Activated CD8-positive, alpha-beta memory T cell treated with anti-CD3 and anti-CD28 coated beads, Interleukin-2, amount 50 U/mL, for 48 hours (primary cell): ENCODE results near the gene FBXO17.
"Not testable (repeated sequence)": the region's sequence is repeated elsewhere in the genome, so short reads cannot be mapped to it uniquely, and the experiment has no call there.

Source experiments
- DNase-seq: peaks from one replicate; pipeline ENCODE4 v3.0.0-alpha.2; 2020

FBXO17 gene

DNA sequence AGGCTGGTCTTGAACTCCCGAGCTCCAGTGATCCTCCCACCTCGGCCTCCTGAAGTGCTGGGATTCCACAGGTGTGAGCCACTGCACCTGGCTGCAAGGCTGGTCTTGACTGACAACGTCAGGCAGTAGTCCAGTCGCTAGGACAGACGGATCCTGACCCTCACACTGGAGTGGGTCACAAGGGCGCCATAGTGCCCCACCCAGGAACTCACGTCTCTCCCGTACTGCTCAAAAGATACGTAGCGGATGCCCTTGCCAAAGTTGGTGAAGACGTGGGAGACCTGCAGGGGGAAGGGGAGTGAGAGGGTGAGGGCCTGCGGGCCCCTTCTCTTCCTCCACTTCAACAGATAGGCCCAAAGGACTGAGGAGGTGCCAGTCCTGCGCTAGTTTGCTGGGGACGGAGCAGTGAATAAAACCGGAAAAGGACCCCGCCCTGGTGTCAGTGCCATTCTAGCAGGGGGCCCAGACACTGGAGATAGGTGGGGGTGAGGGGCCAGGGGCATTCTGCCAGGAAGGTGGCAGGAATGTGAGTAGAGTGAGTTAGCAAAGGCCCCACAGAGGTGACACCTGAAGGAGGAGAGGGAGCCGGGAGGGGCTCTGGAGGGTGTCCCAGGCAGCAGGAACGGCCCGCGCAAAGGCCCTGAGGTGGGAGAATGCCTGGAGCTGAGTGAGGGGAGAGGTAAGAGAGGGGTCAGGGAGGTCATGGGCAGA lies 32.9 kb downstream of the FBXO17 start:
- DNase-seq, result no peak

DNA sequence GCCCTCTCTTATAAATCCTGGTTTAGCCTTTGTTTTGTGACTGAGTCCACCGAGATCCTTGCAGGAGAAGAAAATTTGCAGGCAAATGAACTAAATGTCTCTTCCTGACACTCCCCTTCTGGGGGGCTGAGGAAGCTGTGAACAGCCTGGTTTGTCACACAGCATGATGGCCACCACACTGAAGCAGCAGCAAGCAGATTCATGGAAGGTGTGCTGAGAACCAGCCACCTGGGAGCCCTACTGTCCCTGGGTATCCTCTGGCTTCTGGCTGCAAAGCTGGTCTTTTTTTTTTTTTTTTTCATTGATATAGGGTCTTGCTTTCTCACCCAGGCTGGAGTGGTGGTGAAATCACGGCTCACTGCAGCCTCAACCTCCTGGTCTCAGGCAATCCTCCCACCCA lies 33.6 kb downstream of the FBXO17 start:
- no peak for DNase-seq

DNA sequence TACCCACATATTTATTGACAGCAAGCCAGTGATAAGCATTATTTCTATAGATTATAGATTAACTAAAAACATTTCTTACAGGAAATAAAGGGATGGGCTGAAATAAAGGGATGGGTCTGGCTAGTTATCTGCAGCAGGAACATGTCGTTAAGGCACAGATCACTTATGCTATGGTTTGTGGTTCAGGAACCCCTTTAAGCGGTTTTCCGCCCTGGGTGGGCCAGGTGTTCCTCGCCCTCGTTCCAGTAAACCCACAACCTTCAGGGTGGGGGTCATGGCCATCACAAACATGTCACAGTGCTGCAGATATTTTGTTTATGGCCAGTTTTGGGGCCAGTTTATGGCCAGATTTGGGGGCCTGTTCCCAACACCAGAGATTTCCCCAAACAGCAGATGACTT lies 34.1 kb downstream of the FBXO17 start:
- DNase-seq, result not testable (repeated sequence)

DNA sequence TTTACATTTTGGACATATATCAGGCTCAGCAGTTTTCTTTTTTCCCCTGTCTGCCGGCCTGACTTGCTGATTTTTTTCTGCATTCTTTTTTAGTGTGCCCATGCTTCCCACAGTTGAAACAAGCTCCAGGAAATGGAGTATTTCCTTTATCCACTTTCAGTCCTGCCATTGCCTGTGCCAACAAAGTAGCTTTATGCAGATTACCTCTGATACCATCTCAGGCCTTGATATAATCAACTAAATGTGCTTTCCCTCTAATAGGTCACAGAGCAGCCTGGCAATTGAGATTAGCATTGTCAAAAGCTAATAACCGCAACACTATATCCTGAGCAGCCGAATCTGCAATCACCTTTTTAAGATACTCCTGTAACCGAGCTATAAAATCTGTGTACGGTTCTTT lies 35.6 kb downstream of the FBXO17 start:
- no peak for DNase-seq

DNA sequence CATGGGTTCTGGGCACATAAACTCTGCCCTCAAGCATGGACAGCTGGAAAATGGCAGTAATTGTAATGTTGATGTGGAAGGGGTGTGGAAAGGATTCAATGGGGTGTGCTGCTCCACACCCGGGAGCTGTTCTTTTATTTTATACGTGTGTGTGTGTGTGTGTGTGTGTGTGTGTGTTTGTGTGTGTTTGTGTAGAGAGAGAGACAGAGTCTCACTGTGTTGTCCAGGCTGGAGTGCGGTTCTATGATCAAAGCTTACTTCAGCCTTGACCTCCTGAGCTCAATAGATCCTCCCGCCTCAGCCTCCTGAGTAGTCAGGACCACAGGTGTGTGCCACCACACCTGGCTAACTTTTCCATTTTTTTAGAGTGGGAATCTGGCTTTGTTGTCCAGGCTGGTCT lies 42.0 kb downstream of the FBXO17 start:
- DNase-seq, result no peak

DNA sequence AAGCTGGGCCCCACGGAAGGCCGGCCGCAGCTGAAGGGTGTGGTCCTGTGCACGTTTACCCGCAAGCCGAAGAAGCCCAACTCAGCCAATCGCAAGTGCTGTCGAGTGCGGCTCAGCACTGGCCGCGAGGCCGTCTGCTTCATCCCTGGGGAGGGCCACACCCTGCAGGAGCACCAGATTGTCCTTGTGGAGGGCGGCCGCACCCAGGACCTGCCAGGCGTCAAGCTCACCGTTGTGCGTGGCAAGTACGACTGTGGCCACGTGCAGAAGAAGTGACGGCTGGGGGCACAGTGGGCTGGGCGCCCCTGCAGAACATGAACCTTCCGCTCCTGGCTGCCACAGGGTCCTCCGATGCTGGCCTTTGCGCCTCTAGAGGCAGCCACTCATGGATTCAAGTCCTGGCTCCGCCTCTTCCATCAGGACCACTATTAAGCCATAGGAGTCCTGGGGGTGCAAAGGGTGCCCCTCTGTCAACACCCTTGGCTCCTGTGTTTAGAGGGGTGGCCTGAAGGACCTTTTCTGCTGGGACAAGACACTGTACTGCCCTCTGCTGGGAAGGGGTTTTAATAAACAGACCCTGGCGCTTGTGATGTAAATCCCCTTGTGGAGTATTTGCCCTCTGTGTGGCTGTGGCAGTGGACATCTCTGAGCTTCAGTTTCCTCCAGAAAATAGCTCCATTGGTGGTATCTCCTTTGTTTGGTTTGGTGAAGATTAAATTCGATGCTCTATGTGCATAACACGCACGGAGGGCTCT lies 42.9 kb downstream of the FBXO17 start:
- DNase-seq, result no peak

DNA sequence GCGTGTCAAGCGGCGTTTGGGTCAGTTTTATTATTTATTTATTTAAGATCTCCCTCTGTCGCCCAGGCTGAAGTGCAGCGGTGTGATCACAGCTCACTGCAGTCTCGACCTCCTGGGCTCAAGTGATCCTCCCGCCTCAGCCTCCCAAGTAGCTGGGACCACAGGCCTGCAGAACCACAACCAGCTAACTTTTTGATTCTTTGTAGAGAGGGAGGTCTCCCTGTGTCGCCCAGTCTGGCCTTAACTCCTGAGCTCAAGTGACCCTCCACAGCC lies 44.1 kb downstream of the FBXO17 start:
- DNase-seq, result no peak

DNA sequence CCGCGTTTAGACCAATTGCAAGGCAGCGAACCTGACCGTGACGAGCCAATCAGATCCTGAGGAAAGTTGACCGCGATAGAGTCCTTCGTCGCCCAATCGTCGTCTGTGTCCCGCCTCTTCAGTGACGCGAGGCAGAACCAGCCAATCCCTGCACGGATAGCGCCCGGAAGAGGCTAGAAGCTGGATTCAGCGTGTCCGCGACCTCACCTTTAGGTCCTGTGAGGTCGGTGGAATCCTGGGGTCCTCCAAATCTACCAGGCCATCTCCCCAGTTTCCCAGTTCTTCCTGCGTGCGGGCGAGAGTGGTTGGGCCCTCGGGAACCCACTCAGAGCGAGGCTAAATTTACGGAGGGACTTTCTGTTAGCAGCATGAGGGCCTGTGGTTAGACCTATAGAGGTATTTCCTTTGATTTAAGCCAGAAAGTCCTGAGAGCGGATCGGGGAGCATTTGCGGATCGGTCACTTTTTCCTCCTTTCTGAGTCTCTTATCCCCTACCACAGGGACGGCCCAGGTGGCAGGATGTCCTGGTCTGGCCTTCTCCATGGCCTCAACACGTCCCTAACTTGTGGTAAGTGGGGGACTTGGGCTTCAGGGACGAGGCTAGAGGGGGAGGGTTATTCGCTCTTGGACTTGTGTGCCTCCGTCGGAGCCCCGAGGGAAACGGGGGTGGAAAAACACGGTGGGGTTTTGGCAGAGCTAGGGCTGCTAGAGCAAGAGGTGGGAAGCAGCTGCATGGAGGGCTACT lies 44.6 kb downstream of the FBXO17 start, which contains the start of gene MRPS12:
Gene MRPS12, plus strand, starts transcription at position 169 of the 745 bp plus-strand sequence. Its CDS starts 351 bp downstream, at position 520.
- no peak for DNase-seq

DNA sequence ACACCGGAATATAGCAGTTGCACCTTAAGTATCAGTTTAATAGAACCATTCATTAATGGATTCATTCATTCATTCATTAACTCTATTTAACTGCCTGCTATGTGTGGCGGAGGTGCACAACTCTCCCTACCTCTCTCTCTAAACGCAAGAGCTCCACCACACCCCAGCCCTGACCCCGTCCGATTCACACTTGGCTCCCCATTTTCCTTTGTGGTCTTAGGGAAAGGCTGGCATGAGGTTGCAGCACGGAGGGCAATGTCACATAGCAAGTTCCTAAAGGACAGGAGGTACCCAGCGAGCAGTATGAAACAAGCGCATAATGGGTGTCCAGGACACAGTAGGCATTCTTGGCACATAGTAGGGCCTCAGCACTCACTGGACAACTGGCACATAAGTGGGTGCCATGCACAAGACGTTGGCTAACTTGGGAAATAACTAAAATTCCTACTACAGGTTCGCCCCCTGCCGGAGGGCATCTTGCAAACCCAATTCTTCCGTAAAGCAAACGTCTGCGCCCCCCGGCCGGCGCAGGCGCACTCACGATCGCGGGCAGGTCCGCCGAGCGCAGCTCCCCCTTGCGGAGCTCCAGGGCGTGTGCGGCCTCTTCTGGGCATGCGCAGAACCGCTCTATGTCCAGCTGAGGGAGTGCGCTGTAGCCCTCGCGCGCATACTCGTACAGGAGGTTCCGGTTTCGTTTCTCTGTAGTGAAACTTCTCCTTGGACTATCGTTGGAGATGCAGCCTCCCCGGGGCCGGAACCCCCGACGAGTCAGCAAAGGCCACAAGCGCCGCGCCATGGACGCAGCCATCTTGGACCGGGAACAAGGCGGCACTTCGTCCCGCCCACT lies 45.4 kb downstream of the FBXO17 start, which contains the start of gene SARS2:
Gene SARS2, minus strand, starts transcription at position 835 of the 847 bp plus-strand sequence. Its CDS starts 27 bp downstream, at position 808.
- peak; percentile 98 for DNase-seq

DNA sequence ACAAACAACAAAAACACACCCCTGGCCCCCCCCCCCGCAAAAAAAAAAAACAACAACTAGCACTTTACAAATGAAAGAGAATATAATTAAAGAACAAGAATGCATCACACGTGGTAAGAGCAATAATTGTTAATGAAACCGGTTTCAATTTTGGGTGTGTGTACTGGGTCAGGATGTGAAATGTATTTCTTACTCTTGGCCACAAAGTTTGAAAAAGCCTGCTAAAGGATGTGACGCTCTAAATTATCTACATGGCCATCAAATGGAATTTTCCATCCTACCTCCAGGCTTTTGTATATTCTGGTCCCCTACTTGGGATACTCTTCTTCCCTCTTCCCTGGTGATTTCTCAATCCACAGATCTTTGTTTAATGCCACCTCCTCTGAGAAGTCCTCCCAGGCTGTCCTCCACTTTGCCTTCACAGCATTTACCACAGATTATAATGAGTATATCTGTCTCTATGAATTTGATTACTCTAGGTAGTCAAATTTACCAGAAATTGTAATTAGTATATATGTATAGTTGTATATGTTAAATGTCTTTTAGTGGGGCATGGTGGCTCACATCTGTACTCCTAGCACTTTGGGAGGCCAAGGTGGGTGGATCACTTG lies 47.0 kb downstream of the FBXO17 start:
- no peak for DNase-seq

DNA sequence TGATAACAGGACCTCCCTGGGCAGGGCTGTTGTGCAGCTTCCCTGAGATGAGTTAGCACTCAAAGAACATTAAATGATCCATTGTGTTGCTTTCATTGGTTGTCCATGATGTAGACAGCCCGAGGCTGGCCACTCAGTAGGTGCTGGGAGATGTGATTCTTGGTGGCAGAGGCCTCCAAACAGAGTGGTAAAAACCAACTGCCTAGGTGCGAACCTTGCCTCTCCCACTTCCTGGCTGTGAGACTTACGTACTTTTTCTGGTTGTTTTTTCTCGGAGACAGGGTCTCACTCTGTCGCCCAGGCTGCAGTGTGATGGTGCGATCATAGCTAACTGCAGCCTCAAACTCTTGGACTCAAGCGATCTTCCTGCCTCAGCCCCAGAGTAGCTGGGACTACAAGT lies 51.2 kb downstream of the FBXO17 start:
- DNase-seq, result no peak

DNA sequence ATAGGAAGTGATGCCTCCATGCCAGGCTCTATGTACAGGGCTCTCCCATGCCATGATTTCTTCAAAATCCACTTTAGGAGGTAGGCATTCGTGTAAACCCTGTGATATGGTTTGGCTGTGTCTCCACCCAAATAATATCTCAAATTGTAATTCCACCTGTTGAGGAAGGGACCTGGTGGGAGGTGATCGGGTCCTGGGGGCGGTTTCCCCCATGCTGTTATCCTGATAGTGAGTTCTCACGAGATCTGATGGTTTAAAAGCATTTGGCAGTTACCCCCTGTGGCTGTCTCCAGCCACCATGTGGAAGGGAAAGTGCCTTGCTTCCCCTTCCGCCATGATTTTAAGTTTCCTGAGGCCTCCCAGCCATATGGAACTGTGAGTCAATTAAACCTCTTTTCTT lies 53.1 kb downstream of the FBXO17 start:
- no peak for DNase-seq

DNA sequence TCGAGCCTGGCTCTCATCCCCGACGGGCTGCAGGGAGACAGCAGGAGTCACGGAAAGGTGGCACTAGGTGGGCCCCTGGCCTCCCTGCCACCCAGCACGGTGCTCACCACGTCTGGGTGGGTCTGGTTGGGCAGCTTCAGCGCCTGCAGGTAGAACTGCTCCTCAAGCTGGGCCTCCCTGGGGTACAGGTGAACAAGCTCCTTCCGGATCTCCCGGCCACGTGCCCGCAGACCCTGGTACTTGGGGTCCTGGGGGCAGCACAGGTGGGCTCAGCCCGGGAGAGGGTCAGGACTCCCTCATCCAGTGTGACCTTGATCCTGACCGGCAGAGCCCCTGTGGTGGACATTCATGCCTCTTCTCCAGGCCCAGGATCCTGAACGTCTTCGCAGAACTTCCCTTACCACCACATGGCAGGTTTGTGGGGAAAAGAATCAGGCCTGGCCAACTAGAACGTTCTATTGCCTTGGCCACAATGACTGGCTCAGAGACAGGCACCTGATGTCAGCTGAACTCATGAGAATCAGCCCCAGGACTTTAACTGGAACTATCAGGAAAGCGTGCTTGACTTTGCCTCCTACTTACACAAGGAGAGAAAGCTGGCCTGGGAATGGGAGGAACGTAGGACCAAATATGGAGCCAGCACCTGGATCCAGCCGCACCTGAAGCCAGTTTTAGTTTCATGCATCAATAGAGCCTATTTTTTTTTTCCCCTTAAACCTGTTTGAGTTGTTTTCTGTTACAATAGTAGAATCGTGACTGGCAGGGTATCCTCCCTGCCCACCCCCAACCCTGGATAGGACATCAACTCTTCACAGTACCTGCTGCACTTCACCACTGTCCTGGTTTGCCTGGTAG lies 53.9 kb downstream of the FBXO17 start:
- no peak for DNase-seq

DNA sequence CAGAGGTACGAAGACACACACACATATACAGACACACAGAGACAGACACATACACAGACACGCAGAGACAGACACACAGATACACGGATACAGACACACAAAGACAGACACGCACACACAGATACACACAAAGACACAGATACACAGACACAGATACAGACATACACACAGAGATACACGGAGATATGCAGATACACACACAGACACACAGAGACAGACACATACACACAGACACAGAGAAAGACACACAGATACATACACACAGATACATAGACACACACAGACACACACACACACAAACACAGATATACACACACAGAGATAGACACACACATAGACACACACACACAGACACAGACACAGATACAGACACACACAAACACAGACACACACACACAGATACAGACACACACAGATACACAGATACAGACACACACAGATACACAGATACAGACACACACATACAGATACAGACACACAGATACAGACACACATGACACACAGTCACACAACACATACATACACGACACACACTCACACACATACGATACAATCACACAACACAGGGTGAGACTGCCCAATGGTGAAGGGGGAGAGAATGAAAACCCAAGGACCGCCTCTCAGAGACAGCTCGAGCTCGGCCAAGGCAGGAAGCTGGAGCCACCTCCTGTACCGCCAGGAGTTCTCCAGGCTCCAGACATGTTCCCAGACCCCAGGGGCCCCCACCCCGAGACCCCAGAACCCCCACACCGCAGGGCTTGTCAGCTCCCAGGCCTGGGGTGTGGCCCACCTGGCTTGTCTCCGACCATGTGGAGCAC lies 54.7 kb downstream of the FBXO17 start:
- no peak for DNase-seq

DNA sequence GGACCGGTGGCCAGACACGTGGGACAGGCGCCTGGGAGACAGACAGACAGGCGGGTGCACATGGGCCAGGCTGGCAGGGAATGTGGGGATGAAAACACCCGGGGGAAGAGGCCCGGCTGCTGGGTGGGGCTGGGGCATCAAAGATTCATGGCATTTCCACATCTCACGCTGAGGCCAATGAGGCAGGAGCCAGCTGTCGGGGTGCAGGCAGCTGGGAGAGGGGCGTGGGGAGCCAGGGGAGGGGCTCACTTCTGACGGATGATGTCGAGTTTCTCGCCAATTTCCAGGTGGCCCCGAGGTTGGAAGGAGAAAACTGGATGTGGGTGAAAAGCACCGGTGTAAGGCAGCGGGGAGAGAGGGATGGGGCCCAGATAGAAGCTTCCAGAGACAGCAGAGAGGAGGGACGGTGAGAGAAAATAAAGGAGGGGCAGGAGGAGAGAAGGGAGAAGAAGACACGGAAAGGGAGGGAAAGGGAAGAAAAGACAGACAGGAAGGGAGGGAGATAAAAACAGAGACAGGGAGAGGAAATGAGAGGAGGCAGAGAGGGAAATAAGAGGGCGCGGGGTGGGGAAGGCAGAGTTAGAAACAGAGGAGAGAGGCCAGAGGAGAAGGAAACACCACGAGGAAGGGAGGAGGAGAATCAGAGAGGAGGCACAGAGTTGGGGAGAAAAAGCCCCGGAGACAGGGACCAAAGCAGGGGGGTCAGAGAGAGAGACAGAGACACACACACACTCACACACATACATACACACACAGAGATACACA lies 55.5 kb downstream of the FBXO17 start:
- no peak for DNase-seq

DNA sequence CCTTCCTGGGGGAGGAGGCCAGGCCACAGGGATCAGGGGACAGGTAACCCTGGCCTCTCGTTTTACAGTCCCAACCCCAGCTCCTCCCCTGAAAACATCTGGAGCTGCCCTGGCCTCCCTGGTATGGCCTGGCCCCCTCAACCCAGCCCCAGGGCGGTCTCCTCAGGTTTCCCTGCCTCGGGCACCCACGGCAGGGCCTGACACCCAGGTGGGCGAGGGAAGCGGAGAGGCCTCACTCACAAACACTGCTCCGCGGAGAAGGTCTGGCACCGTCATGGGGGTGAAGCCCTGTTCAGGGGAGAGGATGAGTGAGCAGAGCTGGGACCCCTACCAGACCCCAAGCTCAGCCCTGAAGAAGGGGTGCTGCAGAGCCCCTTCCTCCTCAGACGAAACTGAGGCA lies 57.0 kb downstream of the FBXO17 start:
- no peak for DNase-seq

DNA sequence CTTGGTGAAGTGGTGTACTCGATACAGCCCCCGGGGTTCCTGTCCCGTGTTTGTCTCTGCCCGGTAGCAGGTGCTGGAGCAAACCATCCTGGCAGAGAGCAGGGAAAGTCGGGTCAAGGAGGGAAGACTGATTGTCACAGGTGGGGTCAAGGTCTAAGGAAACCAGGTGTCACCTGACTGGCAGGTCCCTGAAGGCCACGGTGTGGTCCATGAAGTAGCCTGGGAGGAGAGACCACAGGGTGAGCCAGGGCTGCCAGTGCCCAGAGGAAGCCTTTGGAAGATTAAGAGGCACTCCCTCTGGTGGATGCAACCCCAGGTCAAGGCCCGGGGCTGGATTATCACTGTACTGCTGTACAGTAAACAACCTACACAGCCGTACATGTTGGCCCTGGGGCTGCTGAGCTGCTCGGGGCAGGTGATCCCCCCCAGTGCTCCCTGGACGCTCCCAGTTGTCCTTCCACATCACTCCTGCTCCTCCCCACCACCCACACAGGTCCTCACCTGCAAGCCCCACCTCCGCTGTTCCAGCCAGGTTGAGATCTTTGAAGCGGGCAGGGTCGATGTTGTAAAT lies 57.5 kb downstream of the FBXO17 start:
- no peak for DNase-seq

DNA sequence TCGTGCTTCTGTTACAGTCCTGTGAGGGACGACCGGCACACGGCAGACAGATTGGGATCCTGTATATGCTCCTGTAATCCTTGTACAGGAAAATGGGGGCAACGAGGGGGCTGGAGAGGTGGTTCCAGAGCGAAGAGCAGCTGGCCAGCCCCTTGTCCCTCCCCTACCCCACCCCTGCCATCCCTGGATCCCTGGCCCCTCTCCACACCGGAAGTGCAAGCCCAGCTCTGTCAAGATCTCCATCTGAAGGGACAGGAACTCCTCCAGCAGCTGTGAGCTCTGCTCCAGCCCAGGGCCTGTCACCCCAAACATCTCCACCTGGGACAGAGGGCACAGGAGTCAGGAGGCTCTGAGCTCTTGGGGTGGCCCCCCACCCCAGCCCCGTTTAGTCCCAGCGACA lies 58.0 kb downstream of the FBXO17 start:
- DNase-seq, result no peak
